Large intestine (tissue), 12 donors: ENCODE data around the gene EDDM13. TPM values are rescaled to one million over a fixed set of nuclear protein-coding genes. Genes with fewer than 3 reads are reported as not detected.
A peak's percentile ranks its signal among the peaks of the same experiment; 100 is the strongest.
"Not testable (repeated sequence)": the region's sequence is repeated elsewhere in the genome, so short reads cannot be mapped to it uniquely, and the experiment has no call there.

Experiments
- DNase-seq, 2 donors: peaks; one replicate each; pipeline versions ENCODE4 v3.0.0 to v3.0.0-alpha.2; 2013
- H3K27ac ChIP-seq: one replicate; pipeline ENCODE4 v1.5.1; 2013; ENCODE audit warnings: low read length
- H3K27me3 ChIP-seq: 2 replicates; pipeline ENCODE4 v1.6.1; 2013; ENCODE audit warnings: low read length; ENCODE audit not compliant: control insufficient read depth, insufficient read depth
- H3K36me3 ChIP-seq: 2 replicates; pipeline ENCODE4 v1.6.1; 2013; ENCODE audit warnings: low read length; ENCODE audit not compliant: control insufficient read depth, insufficient read depth
- H3K4me1 ChIP-seq: one replicate; pipeline ENCODE4 v1.6.1; 2013; ENCODE audit warnings: low read length; ENCODE audit not compliant: control insufficient read depth, insufficient read depth
- H3K4me3 ChIP-seq: one replicate; pipeline ENCODE4 v1.5.1; 2013; ENCODE audit warnings: low read length
- H3K9me3 ChIP-seq: one replicate; pipeline ENCODE4 v1.6.1; 2013; ENCODE audit warnings: mild to moderate bottlenecking, low read depth, low read length, moderate library complexity; ENCODE audit not compliant: control insufficient read depth
- WGBS: methylation state at CpG from one replicate; pipeline ENCODE4 v1.1.5; 2013; ENCODE audit warnings: low lambda C conversion rate; ENCODE audit not compliant: insufficient coverage; 5-methylcytosine and 5-hydroxymethylcytosine counted together
- long read RNA-seq, 11 donors: transcript quantifications; one replicate each; lab custom pipeline, GENCODE V29; 2026
- polyA plus RNA-seq: library from polyadenylated mRNA; unstranded; fragments of 120-200 nt; gene quantifications from one replicate; pipeline ENCODE4 v1.2.1, GENCODE V29; 2013

Gene EDDM13, protein sequence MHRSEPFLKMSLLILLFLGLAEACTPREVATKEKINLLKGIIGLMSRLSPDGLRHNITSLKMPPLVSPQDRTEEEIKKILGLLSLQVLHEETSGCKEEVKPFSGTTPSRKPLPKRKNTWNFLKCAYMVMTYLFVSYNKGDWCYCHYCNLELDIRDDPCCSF
- polyA plus RNA-seq = 1.2 TPM
- long read RNA-seq, donor 1 = 0 reads
- long read RNA-seq, donor 2 = 0 reads
- long read RNA-seq, donor 3 = 0 reads
- long read RNA-seq, donor 4 = 0 reads
- long read RNA-seq, donor 5 = 0 reads
- long read RNA-seq, donor 6 = 0 reads
- long read RNA-seq, donor 7 = 0 reads
- long read RNA-seq, donor 8 = 0 reads
- long read RNA-seq, donor 9 = 0 reads
- long read RNA-seq, donor 10 = 0 reads
- long read RNA-seq, donor 11 = 0 reads

GRCh38 chr19:56272161-56272798 lies at the start of gene EDDM13:
TSS of gene EDDM13 (plus strand) at chr19:56272748. CDS start at chr19:56272835, 87 bp downstream.
- 75% methylated on average over 2 of the region's 6 CpGs for WGBS
- no peak for DNase-seq
- peaks cover 4% of the 10 kb centered on the region for H3K36me3 ChIP-seq
- no peaks in the 10 kb centered on the region for H3K27me3 ChIP-seq
- H3K9me3 ChIP-seq = no peaks in the 10 kb centered on the region
- H3K4me3 ChIP-seq = no peak within 1 kb of the TSS
- no peaks in the 10 kb centered on the region for H3K4me1 ChIP-seq
- H3K27ac ChIP-seq = no peak within 1 kb of the TSS

- no peak for DNase-seq
Measured at GRCh38 chr19:56222901-56223300, 49.6 kb upstream of the EDDM13 start.

DNA sequence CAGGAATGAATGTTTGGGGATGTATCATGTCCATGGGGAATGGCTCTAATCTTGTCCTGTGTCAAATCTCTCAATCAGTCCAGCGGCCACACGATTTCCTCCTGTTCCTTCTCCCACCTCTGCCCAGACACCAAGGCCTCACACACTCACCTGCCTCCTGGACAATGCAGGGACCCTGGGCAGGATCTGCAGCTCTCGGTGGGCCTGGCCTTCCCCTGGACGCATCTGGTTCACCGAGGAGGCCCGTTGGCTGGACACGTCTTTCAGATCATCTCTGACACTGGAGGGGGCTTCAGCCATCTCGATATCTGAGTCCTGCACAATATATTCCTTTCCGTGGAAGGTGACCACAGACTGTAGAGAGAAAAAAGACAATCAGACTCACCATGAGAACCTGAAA lies 49.1 kb upstream of the EDDM13 start:
- no peaks in the 10 kb centered on the region for H3K36me3 ChIP-seq
- H3K9me3 ChIP-seq = no peaks in the 10 kb centered on the region
- no peak for DNase-seq
- H3K4me3 ChIP-seq = no peak overlapping the region
- H3K27me3 ChIP-seq = no peaks in the 10 kb centered on the region
- no peak overlapping the region for H3K27ac ChIP-seq
- no peaks in the 10 kb centered on the region for H3K4me1 ChIP-seq
- no CpG with 5 or more reads among the region's 9 CpGs for WGBS

More at GRCh38 chr19:56222901-56223300, 49.6 kb upstream of the EDDM13 start:
- H3K36me3 ChIP-seq = no peaks in the 10 kb centered on the region
- no peak overlapping the region for H3K4me3 ChIP-seq
- H3K27ac ChIP-seq = no peak overlapping the region
- no peaks in the 10 kb centered on the region for H3K4me1 ChIP-seq
- no peaks in the 10 kb centered on the region for H3K9me3 ChIP-seq
- WGBS = no CpG with 5 or more reads among the region's 6 CpGs
- H3K27me3 ChIP-seq = peaks cover 2% of the 10 kb centered on the region

- H3K9me3 ChIP-seq = no peaks in the 10 kb centered on the region
- H3K27me3 ChIP-seq = no peaks in the 10 kb centered on the region
- H3K27ac ChIP-seq = no peak overlapping the region
- WGBS = 50% methylated on average over 1 of the region's 7 CpGs
- H3K36me3 ChIP-seq = no peaks in the 10 kb centered on the region
- no peak for DNase-seq
- H3K4me1 ChIP-seq = no peaks in the 10 kb centered on the region
- no peak overlapping the region for H3K4me3 ChIP-seq
Measured at GRCh38 chr19:56245121-56245740, 27.3 kb upstream of the EDDM13 start.

DNA sequence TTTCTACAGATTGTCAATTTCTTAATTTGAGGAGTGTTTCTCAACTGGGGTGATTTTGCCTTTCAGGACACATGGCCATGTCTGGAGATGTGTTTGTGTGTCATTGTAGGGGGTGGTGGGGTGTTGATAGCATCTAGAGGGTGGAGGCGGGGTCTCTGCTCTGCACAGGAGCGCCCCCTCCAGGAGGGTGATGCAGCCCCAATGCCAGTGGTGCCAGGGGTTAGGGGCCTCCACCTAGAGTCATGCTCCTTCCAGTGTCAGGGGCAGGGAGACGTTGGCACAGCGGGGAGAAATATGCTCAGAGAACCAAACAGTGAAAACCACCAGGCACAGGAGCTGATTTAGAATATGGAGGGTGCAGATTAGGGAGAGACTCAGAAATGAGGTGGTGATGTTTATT lies 26.8 kb upstream of the EDDM13 start:
- H3K36me3 ChIP-seq, DNase-seq: not testable (repeated sequence)
- WGBS = no CpG with 5 or more reads among the region's 4 CpGs

DNA sequence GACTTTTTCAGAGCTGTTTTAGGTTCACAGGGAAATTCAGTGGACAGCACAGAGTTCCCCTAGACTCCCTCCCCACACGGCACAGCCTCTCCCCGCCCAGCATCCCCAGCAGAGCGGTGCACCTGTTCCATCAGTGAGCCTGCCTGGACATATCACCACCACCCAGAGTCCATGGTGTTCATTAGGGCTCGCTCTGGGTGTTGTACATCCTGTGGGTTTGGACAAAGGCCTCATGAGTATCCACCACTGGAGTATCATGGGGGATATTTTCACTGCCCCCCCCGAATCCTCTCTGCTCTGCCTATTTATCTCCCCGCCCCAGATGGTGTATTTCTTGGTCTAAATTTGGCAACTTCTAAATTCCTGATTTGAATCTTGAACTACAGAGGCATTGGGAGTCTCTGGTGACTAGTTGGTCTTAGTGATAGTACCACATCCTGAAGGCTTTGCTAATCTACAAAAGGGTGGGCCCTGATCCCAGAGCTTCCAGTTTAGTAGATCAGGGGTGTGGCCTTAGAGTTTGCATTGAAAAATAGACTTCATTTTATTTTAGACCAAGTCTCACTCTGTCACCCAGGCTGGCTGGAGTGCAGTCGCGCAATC lies 23.7 kb upstream of the EDDM13 start:
- H3K36me3 ChIP-seq, H3K27me3 ChIP-seq, H3K9me3 ChIP-seq, H3K4me3 ChIP-seq, H3K4me1 ChIP-seq, DNase-seq, H3K27ac ChIP-seq: not testable (repeated sequence)
- WGBS = no CpG with 5 or more reads among the region's 8 CpGs

More for the DNA sequence above, 26.8 kb upstream of the EDDM13 start:
- not testable (repeated sequence) for H3K27me3 ChIP-seq, H3K27ac ChIP-seq, H3K4me3 ChIP-seq, H3K4me1 ChIP-seq, H3K9me3 ChIP-seq

DNA sequence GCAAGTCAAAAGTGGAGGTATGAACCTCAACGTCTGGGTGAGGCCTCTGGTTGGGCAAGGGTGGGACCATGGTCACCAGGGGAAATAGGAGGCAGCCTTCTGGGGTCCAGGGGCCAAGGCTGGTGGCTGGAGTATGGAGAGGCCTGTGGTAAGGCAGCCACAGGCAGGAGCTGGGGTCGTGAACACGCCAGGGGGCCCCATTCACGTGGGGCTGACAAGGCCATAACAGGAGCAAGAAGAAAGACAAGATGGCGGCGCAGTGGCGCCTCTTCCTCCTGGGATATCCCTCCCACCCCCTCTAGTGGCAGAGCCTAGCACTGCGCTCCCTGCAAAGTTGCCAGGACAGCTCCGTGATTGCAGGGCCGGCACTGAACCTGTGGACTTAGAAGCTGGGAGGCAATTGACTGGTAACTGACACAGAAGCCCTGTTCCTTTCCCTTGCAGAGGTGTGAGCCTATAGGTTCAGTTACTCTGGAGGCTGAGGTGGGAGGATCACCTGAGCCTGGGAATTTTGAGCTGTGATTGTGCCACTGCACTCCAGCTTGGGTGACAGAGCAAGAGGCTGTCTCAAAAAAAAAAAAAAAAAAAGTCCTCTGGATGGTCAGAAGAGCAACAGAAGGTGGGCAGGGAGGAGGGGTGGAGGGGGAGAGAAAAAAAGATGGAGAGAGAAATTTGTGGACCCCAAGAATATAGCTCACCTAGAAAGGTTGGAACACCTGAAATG lies 19.7 kb upstream of the EDDM13 start:
- no peak overlapping the region for H3K4me3 ChIP-seq
- H3K27ac ChIP-seq = no peak overlapping the region
- H3K4me1 ChIP-seq = no peaks in the 10 kb centered on the region
- no peaks in the 10 kb centered on the region for H3K27me3 ChIP-seq
- no peaks in the 10 kb centered on the region for H3K36me3 ChIP-seq
- DNase-seq = peak; percentile 56 to 62
- WGBS = no CpG with 5 or more reads among the region's 10 CpGs
- no peaks in the 10 kb centered on the region for H3K9me3 ChIP-seq

DNA sequence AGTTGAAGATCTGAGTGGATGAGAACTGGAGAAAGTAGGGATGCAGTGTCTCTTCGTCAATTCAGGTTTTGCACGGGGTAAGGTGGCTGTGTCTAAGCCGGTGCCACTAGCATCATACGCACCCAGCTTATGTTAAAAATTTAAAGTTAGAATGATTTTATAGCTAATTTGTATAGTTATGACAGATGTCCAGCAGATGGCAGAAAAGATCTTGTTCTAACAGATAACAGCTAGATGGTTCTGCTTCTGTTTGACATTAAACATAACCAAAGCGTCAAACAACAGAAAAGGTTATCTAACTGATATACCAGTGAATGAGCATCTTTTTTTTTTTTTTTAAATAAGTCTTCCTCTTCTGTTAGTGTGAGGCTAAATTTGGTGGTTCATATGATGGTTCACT lies 18.8 kb upstream of the EDDM13 start:
- Histone ChIP-seq H3K27me3 (no peaks in the 10 kb centered on the region), H3K4me1 (no peaks in the 10 kb centered on the region), H3K4me3 (no peak overlapping the region), H3K36me3 (no peaks in the 10 kb centered on the region), H3K9me3 (no peaks in the 10 kb centered on the region), H3K27ac (no peak overlapping the region)
- peak; percentile 18 to 24 for DNase-seq
- WGBS = 58% methylated on average over 2 of the region's 5 CpGs

DNA sequence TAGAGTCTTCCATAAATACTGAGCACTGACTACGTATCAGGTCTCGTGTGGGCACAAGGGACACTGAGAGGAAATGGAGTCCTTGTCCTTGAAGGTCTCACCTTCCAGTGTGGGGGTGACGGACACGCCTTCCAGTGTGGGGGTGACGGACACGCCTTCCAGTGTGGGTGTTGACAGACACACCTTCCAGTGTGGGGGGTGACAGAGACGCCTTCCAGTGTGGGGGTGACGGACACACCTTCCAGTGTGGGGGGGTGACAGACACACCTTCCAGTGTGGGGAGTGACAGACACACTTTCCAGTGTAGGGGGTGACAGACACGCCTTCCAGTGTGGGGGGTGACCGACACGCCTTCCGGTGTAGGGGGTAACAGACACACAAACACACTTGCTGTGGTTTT lies 14.3 kb upstream of the EDDM13 start:
- no CpG with 5 or more reads among the region's 12 CpGs for WGBS
- H3K27ac ChIP-seq = no peak overlapping the region

GRCh38 chr19:56261145-56261544 lies 11.4 kb upstream of the EDDM13 start:
- no peaks in the 10 kb centered on the region for H3K9me3 ChIP-seq
- no peak for DNase-seq
- no peaks in the 10 kb centered on the region for H3K36me3 ChIP-seq
- H3K27ac ChIP-seq = no peak overlapping the region
- no peaks in the 10 kb centered on the region for H3K27me3 ChIP-seq
- H3K4me3 ChIP-seq = no peak overlapping the region
- peaks cover 3% of the 10 kb centered on the region for H3K4me1 ChIP-seq

More for the DNA sequence above, 14.3 kb upstream of the EDDM13 start:
- Histone ChIP-seq H3K4me3 (no peak overlapping the region), H3K36me3 (no peaks in the 10 kb centered on the region), H3K27me3 (no peaks in the 10 kb centered on the region), H3K9me3 (no peaks in the 10 kb centered on the region), H3K4me1 (no peaks in the 10 kb centered on the region)
- DNase-seq = no peak
